HG02798 (cell line): Measurements from ENCODE around the gene HIP1.
"Not testable (repeated sequence)": the region's sequence is repeated elsewhere in the genome, so short reads cannot be mapped to it uniquely, and the experiment has no call there.

Experiments used
- ATAC-seq: cut with Tn5 transposase; IDR thresholded peaks from one replicate; pipeline ENCODE4 v1.9.1; 2021; ENCODE audit warnings: mild to moderate bottlenecking; ENCODE audit not compliant: unreplicated experiment, poor library complexity

HIP1 gene

GRCh38 chr7:75717746-75718145 is 21.0 kb downstream of the HIP1 start:
- ATAC-seq, result not testable (repeated sequence)

GRCh38 chr7:75716992-75717626 is 21.6 kb downstream of the HIP1 start:
- no peak for ATAC-seq

GRCh38 chr7:75715864-75716263 is 22.9 kb downstream of the HIP1 start:
- no peak for ATAC-seq

GRCh38 chr7:75712517-75713361 is 26.0 kb downstream of the HIP1 start:
- no peak for ATAC-seq

DNA sequence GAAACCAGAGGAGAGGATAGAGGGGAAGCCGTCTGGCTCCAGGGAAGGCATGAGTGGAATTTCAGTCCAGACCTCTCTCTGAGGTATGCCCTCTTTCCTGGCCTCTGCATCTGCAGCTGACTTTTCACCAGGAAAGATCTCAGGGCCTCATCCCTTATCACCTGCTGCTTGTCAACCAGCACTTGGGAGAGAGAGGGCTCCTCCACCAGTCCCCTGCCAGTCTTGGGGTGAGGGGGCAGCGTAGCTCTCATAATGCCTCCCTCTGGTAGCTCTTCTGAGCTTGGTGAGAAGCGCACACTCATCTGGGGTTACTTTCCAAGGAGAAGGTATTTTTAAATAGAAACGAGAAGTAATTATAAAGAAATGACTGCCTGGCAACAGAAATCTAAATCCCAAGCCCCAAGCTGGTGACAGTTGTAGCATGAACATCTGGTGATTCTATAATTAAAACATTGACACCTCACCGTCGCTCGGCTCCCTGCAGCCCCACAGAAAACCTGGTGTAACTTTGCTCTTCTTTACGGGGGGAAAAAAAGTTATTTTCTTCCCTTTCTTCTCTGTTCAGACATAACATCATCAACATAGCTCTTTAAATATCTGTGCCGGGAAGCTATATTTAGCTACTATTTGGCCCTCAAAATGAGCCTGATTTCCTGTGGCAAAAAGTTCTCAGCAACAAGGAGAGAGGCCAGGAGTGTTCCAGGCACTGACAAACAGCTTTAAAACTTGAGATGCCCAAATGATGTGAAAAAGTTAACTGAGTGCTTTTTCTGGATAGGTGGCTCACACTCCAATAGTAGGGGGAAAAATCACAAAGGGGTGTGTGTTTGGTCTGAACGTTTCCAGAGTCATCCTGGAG is 26.9 kb downstream of the HIP1 start:
- ATAC-seq, result no peak

DNA sequence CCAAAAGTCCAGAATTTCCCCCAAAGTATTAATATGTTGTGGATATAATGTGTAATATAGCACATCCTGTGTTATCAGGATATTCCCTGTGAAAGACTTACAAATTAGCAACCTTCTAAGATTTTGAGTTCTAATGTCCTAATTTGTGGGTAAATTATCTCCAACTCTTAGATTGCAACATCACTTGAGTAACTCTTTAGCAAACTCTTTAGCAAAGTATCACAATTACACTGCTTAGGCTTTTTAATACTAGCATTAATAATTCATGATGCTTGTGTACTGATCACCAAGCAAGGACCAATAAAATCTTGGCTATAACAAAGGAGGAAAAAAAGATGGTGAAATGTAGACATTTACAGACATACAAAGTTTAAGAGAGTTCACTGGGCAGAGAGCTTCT is 27.7 kb downstream of the HIP1 start:
- ATAC-seq, result no peak

DNA sequence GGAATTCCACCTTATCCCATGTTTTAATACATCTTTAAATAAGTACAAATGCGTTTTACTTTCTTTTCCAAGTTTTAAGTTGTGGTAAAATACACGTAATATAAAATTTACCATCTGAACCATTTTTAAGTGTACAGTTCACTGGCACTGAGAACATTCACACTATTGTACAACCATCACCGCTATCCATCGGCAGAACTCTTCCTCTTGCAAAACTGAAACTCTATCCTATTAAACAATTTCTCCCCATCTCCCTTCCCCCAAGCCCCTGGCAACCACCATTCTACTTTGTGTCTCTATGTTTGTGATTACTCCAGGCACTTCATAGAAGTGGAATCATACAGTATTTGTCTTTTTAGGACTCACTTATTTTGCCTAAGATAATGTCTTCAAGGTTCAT is 33.8 kb downstream of the HIP1 start:
- no peak for ATAC-seq

DNA sequence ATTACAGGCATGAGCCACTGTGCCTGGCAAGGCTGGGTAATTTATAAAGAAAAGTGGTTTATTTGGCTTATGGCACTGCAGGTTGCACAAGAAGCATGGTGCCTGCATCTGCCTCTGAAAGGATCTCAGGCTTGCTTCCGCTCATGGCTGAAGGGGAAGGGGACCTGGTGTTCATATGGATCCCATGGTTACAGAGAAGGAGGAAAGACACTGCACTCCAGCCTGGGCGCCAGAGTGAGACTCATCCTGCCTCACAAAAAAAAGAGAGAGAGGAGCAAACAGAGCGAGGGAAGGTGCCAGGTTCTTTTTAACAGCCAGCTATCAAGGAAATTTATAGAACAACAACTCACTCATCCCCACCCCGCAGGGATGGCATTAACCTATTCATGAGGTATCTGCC is 36.2 kb downstream of the HIP1 start:
- ATAC-seq, result no peak

GRCh38 chr7:75699993-75700392 is 38.7 kb downstream of the HIP1 start:
- ATAC-seq, result no peak

- ATAC-seq, result no peak
These were observed 40.4 kb downstream of the HIP1 start for GRCh38 chr7:75698358-75698757.

DNA sequence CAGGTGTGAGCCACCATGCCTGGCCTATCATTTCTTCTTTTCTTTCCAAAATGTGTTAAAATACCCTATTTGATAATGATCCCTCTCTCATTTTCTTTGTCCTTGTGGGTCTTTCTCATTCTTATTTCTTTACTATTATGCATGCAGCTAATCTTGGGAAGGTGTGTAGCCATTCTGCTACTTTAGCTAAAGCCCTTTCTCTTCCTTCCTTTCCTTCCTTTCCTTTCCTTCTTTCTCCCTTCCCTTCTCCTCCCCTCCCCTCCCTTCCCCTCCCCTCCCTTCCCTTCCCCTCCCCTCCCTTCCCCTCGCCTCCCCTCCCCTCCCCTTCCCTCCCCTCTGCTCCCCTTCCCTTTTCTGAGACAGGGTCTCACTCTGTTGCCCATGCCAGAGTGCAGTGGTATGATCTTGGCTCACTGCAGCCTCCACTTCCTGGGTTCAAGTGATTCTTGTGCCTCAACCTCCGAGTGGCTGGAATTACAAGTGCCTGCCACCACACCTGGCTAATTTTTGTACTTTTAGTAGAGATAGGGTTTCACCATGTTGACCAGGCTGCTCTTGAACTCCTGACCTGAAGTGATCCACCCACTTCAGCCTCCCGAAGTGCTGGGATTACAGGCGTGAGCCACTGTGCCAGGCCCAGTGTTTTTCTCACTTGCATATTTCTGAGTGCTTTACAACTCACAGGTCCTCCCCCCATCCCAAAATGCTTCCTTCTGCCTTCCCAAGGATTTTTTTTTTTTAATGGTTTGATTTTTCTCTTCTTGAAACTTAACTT is 42.3 kb downstream of the HIP1 start:
- no peak for ATAC-seq

DNA sequence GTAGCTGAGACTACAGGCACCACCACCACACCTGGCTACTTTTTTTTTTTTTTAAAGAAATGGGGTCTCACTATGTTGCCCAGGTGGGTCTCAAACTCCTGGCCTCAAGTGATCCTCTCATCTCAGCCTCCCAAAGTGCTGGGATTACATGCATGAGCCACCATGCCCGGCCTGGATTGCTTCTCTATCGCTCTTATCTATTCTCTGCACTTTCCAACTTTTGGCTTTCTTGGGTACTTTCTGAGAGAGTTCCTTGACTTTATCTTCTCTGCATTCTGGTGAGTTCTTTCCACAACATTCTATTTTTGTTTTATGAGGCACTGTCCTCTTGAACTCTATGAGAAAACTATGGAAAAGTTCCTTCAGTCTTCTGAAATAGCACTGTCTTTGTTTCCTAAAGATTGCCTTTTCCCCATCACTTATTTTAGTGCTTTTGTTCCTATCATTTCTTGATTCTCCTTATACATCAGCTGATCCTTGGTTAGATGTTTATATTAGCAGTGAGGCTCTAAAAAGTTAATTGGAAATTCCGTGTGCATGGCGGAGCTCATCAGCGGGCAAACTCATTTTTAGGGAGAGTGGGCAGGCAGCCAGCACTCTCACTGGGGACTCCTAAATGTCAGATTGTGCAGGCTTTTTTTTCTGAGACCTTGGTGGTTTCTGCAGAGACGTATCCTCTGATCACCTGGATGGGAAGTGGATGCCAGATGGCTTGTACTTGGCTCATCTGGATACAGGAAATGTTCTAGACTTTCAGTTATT is 43.9 kb downstream of the HIP1 start:
- ATAC-seq, result no peak

GRCh38 chr7:75693668-75694067 is 45.1 kb downstream of the HIP1 start:
- ATAC-seq, result not testable (repeated sequence)

DNA sequence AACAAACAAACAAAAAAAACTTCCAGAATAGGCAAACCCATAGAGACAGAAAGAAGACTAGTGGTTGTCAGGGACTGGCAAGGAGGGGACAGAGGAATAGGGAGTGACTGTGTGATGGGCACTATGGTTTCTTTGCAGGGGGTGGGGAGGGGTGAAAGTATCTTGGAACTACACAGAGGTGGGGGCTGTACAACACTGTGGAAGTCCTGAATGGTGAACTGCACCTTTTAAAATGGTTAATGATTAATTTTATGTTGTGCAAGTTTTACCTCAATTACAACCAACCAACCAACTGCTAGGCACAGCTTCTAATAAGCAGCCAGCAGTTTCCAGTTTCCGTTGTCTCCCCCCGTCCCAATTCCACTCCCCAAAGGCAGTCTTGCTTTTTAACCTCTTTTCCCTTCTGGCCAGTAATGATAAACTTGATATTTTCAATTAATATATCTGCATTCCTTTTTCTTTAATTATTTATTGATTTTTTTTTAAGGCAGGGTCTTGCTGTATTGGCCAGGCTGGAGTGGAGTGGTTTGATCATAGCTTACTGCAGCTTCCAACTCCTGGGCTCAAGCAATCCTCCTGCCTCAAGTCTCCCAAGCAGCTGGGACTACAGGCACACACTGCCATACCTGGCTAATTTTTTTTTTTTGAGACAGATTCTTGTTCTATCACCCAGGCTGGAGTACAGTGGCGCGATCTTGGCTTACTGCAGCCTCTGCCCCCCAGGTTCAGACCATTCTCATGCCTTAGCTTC is 46.8 kb downstream of the HIP1 start:
- ATAC-seq, result no peak

DNA sequence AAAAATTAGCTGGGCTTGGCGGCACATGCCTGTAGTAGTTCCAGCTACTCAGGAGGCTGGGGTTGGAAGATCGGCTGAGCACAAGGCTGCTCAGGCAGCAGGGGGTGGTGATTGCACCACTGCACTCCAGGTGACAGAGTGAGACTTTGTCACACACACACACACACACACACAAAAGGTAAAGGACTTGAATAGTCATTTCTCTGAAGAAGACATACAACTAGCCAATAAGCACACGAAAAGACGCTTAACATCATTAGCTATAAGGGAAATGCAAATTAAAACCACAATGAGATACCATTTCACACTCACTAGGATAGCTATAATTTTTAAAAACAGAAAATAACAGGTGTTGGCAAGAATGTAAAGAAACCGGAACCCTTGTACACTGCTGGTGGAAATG is 48.6 kb downstream of the HIP1 start:
- no peak for ATAC-seq

GRCh38 chr7:75689246-75690099 is 49.3 kb downstream of the HIP1 start:
- no peak for ATAC-seq

- ATAC-seq, result no peak
These were observed 50.3 kb downstream of the HIP1 start for GRCh38 chr7:75688200-75689136.
